AML-193 (cell line): ENCODE measurements around the gene C1QTNF12.

Experiments
- DNase-seq, 2 experiments: peaks; one replicate each; lab custom pipeline; 2025; lab: John Stamatoyannopoulos, UW

C1QTNF12 gene

GRCh38 chr1:1246577-1247340 lies at the start of gene C1QTNF12:
Gene C1QTNF12 (minus strand): TSS chr1:1246722. CDS start chr1:1246690, 32 bp downstream.
- no peak for DNase-seq

GRCh38 chr1:1295154-1295923 lies 48.8 kb upstream of the C1QTNF12 start:
- DNase-seq, result no peak

- no peak for DNase-seq
Observed at GRCh38 chr1:1294250-1294890, 47.8 kb upstream of the C1QTNF12 start.

- DNase-seq, result no peak
Observed at GRCh38 chr1:1293263-1294249, 47.0 kb upstream of the C1QTNF12 start.

- DNase-seq, result no peak
Observed at GRCh38 chr1:1292851-1293250, 46.3 kb upstream of the C1QTNF12 start.

GRCh38 chr1:1292442-1292779 lies 45.9 kb upstream of the C1QTNF12 start:
- no peak for DNase-seq

- peak; percentile 16 to 26 for DNase-seq
Observed at GRCh38 chr1:1291548-1292441, 45.3 kb upstream of the C1QTNF12 start.

- no peak for DNase-seq
Observed at GRCh38 chr1:1291023-1291528, 44.6 kb upstream of the C1QTNF12 start.

- DNase-seq, result peak; percentile 50 to 54
Observed at GRCh38 chr1:1290238-1290731, 43.8 kb upstream of the C1QTNF12 start.

GRCh38 chr1:1287288-1288110 lies 41.0 kb upstream of the C1QTNF12 start:
- DNase-seq, result no peak

- no peak for DNase-seq
Observed at GRCh38 chr1:1286313-1287261, 40.1 kb upstream of the C1QTNF12 start.

- DNase-seq, result no peak
Observed at GRCh38 chr1:1285611-1286311, 39.2 kb upstream of the C1QTNF12 start.

GRCh38 chr1:1285102-1285571 lies 38.6 kb upstream of the C1QTNF12 start:
- DNase-seq, result no peak

GRCh38 chr1:1284221-1285101 lies 37.9 kb upstream of the C1QTNF12 start:
- no peak for DNase-seq

GRCh38 chr1:1283821-1284220 lies 37.3 kb upstream of the C1QTNF12 start:
- DNase-seq, result no peak

GRCh38 chr1:1282998-1283397 lies 36.5 kb upstream of the C1QTNF12 start:
- DNase-seq, result no peak
